ENCODE measurements around the gene TMEM92.

The TMEM92 gene

DNA sequence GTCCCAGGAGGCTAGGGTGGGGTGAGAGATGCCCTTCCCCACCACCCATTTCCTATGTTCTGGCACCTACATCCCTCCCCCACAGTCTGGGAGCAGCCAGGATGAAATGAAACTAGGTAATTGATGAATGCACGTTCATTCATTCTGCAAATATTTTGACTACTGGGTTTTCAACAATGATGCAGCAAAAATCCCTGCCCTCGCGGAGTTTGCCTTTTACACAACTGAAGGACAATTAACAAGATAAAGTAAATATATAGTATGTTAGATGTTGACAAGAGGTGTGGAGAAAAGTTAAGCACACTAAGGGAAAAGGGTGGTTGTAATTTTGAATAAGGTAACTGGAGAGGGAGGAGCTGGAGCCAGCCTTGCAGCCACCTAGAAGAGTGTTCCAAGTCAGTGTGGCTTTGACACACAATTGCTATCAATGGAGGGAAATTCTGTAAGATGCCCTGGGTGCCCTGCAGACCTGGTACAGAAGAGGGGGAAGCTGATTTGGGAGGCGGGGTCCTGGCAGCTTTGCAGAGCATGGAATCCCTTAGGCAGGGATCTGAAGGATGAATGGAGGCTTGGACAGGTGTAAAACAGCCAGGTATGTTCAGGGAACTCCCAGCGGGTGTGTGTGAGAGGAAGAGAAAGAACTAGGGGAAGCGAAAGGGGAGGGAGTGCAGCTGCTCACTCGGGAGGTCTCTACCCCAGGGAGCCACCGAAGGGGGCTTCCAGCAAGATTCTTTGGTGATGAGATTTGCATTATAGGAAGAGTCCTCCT, 2.5 kb downstream of the TMEM92 start:
- no peak for TF ChIP-seq CTCF (IDR thresholded peaks at IDR 0.05)

- TF ChIP-seq CTCF (IDR thresholded peaks at IDR 0.05) = no peak
These were observed 3.1 kb downstream of the TMEM92 start for GRCh38 chr17:50277357-50277754.

DNA sequence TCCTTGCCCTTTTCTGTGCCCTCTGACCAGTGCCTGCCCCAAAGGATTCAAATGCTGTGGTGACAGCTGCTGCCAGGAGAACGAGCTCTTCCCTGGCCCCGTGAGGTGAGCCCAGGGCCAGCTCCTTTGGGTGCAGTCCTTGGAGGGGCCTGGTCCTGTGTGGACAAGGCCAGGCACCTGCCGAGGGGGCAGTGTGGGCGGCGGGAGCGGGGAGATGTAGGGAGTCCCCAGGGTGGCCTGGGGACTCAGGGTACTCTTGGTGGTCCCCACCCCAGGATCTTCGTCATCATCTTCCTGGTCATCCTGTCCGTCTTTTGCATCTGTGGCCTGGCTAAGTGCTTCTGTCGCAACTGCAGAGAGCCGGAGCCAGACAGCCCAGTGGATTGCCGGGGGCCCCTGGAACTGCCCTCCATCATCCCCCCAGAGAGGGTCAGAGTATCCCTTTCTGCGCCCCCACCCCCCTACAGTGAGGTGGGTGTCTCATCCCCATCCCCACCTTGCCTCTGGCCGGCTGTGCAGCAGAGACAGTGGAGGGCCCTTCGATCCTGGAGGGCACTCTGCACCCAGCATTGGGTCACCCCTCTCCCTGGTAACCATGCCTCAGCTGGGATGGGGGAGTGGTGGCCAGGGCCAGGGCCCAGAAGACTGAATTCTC, 4.4 kb downstream of the TMEM92 start:
- no peak for TF ChIP-seq CTCF (IDR thresholded peaks at IDR 0.05)

DNA sequence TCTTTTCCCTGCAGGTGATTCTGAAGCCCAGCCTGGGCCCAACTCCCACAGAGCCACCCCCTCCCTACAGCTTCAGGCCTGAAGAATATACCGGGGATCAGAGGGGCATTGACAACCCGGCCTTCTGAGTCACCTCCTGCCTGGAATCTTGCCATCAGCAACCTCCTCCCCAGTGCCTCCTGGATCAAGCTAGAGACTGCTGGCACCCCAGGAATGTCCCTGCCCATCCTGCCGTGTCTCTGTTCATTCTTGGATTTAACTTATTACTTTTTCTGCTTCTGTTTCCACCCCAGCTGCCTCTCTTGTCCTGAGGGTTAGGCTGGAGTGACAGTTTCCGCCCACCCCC, 4.9 kb downstream of the TMEM92 start:
- TF ChIP-seq CTCF (IDR thresholded peaks at IDR 0.05) = no peak

- no peak for TF ChIP-seq CTCF (IDR thresholded peaks at IDR 0.05)
These were observed 5.4 kb downstream of the TMEM92 start for GRCh38 chr17:50279639-50280038.

DNA sequence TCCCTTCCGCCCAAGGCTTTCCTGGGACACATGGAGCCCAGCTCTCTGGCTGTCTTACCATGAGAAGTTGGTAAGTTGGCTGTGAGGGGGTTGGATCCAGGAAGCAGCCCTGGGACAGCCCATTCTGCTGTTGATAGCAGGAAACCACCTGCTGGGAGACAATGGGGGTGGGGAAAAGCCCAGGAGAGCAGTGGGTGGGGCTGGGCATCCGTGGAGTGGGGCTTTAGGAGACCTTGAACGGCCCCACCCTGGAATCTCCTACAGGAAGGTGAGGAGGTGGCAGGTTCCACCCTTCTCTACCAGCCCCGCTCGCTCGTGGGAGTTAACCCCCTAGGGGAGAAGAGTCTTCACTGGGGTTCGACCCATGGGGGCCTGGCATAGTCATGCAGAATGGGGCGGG, 5.8 kb downstream of the TMEM92 start:
- TF ChIP-seq CTCF (IDR thresholded peaks at IDR 0.05) = no peak

DNA sequence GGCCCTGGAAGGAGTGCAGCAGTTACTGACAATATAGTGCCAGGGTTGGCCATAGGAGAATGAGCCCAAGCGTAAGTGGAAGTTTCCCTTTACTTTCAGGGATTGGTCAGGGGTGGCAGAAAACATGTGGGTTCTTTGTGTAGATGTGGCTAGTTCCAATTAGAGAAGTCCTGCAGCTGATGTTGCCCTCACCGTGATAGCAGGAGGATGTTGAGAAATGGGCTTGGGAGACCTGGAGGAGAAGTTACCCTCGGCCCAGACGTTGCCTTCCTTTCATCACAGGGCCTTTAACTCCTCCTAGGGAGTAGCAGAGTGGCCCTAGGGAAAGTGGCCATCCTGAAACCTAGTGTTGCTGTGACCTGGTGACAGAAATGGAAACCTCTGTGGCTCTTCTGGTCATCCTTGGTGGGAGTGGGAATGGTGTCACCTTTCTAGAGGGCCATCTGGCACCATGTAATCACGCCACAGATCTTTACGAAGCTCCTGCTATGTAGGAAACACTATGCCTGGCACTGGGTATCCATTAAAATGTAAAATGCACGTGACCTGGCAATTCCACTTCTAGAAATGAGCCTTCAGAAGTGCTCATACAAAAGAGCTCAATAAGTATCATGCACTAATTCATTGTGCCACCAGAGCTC, 6.7 kb downstream of the TMEM92 start:
- TF ChIP-seq CTCF (IDR thresholded peaks at IDR 0.05) = no peak

Measured in LNCAP (cell line).